IMR-90 (cell line): ENCODE results near the gene SLC39A6. TPM values are rescaled to one million over a fixed set of nuclear protein-coding genes. Genes with fewer than 3 reads are reported as not detected.

Experiments
- ATAC-seq: fragments of 200-7000 bp; cut with Tn5 transposase; 2 replicates; pipeline ENCODE4 v1.9.1; 2020; ENCODE audit warnings: low read depth, mild to moderate bottlenecking, moderate library complexity
- BruUV-seq: library from RNA; stranded (reverse); fragments of 400-500 nt; replicated peaks from 2 replicates; lab custom pipeline; 2021; lab: Mats Ljungman, UMichigan
- CTCF ChIA-PET: fragments of 300-600 bp; formaldehyde crosslinking; extraction: SDS; loops from one replicate; lab custom pipeline; 2021; ENCODE audit warnings: antibody characterized with exemption; lab: Yijun Ruan, JAX
- POLR2A ChIA-PET: fragments of 300-600 bp; sonication (Branson Sonifier 250); formaldehyde crosslinking; loops from one replicate; lab custom pipeline; 2022; ENCODE audit warnings: antibody characterized with exemption; ENCODE audit not compliant: unreplicated experiment; lab: Charles Lee
- DNase-seq: peaks from one replicate; pipeline ENCODE4 v3.0.0; 2013
- H2AFZ ChIP-seq: replicated peaks from 2 replicates; pipeline ENCODE3; 2013; ENCODE audit warnings: low read length, mild to moderate bottlenecking; ENCODE audit not compliant: poor library complexity
- H2AK5ac ChIP-seq: 2 replicates; pipeline ENCODE4 v1.6.1; 2013; ENCODE audit warnings: low read depth, low read length, inconsistent platforms
- H2AK9ac ChIP-seq: replicated peaks from 2 replicates; pipeline ENCODE3; 2013; ENCODE audit warnings: mild to moderate bottlenecking, low read depth, low read length, moderate library complexity; ENCODE audit not compliant: poor library complexity
- H2BK120ac ChIP-seq: 2 replicates; pipeline ENCODE4 v1.6.1; 2013; ENCODE audit warnings: low read depth, low read length, inconsistent platforms
- H2BK15ac ChIP-seq: 3 replicates; pipeline ENCODE4 v1.6.1; 2013; ENCODE audit warnings: low read depth, low read length, inconsistent platforms
- H2BK20ac ChIP-seq: 2 replicates; pipeline ENCODE4 v1.6.1; 2013; ENCODE audit warnings: low read depth, mild to moderate bottlenecking, inconsistent platforms, low read length, moderate library complexity
- H2BK5ac ChIP-seq: 2 replicates; pipeline ENCODE4 v1.6.1; 2013; ENCODE audit warnings: mild to moderate bottlenecking, low read depth, low read length, inconsistent platforms; ENCODE audit not compliant: poor library complexity, severe bottlenecking
- H3K14ac ChIP-seq: replicated peaks from 2 replicates; pipeline ENCODE4 v1.6.1; 2013; ENCODE audit warnings: low read depth, low read length, inconsistent platforms
- H3K18ac ChIP-seq: 2 replicates; pipeline ENCODE4 v1.6.1; 2013; ENCODE audit warnings: low read depth, low read length, control low read depth
- H3K23ac ChIP-seq: 2 replicates; pipeline ENCODE4 v1.6.1; 2013; ENCODE audit warnings: low read depth, low read length, inconsistent platforms
- H3K27ac ChIP-seq: 2 replicates; pipeline ENCODE4 v1.5.1; 2013; ENCODE audit warnings: mild to moderate bottlenecking, control low read depth, low read length; ENCODE audit not compliant: insufficient read depth
- H3K27me3 ChIP-seq: 2 replicates; pipeline ENCODE4 v1.6.1; 2013; ENCODE audit warnings: low read length; ENCODE audit not compliant: control insufficient read depth, insufficient read depth
- H3K36me3 ChIP-seq: 2 replicates; pipeline ENCODE4 v1.6.1; 2013; ENCODE audit warnings: low read length, mixed read lengths; ENCODE audit not compliant: control insufficient read depth, insufficient read depth
- H3K4ac ChIP-seq: 2 replicates; pipeline ENCODE4 v1.6.1; 2013; ENCODE audit warnings: low read depth, low read length, inconsistent platforms
- H3K4me1 ChIP-seq: 2 replicates; pipeline ENCODE4 v1.6.1; 2013; ENCODE audit warnings: low read length, mixed read lengths; ENCODE audit not compliant: control insufficient read depth, insufficient read depth
- H3K4me2 ChIP-seq: 2 replicates; pipeline ENCODE4 v1.6.1; 2013; ENCODE audit warnings: low read depth, mild to moderate bottlenecking, control low read depth, low read length, moderate library complexity
- H3K4me3 ChIP-seq: 2 replicates; pipeline ENCODE4 v1.5.1; 2013; ENCODE audit warnings: low read depth, mild to moderate bottlenecking, control low read depth, low read length, moderate library complexity; ENCODE audit not compliant: insufficient read depth
- H3K56ac ChIP-seq: 2 replicates; pipeline ENCODE4 v1.6.1; 2013; ENCODE audit warnings: low read length, inconsistent platforms; ENCODE audit not compliant: insufficient read depth; ENCODE audit errors: extremely low read depth
- H3K79me1 ChIP-seq, 2 experiments: 2 replicates each; pipeline ENCODE4 v1.6.1; 2013; ENCODE audit warnings: low read length in 2 of 2, inconsistent platforms in 1 of 2, low read depth in 1 of 2
- H3K9ac ChIP-seq: 2 replicates; pipeline ENCODE4 v1.6.1; 2013; ENCODE audit warnings: low read depth, low read length, control low read depth
- H3K9me1 ChIP-seq: 2 replicates; pipeline ENCODE4 v1.6.1; 2013; ENCODE audit warnings: low read length, inconsistent platforms; ENCODE audit not compliant: insufficient read depth
- H3K9me3 ChIP-seq: 2 replicates; pipeline ENCODE4 v1.6.1; 2013; ENCODE audit warnings: low read length; ENCODE audit not compliant: control insufficient read depth, insufficient read depth
- H4K20me1 ChIP-seq: 2 replicates; pipeline ENCODE4 v1.6.1; 2013; ENCODE audit warnings: low read length, inconsistent platforms; ENCODE audit not compliant: insufficient read depth
- H4K5ac ChIP-seq: 2 replicates; pipeline ENCODE4 v1.6.1; 2013; ENCODE audit warnings: mild to moderate bottlenecking, low read depth, low read length, control low read depth
- H4K8ac ChIP-seq, 2 experiments: 2 replicates each; pipeline ENCODE4 v1.6.1; 2013; ENCODE audit warnings: low read depth in 2 of 2, low read length in 2 of 2, control low read depth in 1 of 2, inconsistent platforms in 1 of 2
- H4K91ac ChIP-seq: 2 replicates; pipeline ENCODE4 v1.6.1; 2013; ENCODE audit warnings: low read depth, low read length, inconsistent platforms; ENCODE audit not compliant: insufficient read depth
- CHD1 ChIP-seq: IDR thresholded peaks from 2 replicates; pipeline ENCODE4 v1.6.1; 2012; ENCODE audit warnings: low read depth, low read length, improper control_type of control experiment
- MAZ ChIP-seq: IDR thresholded peaks from 2 replicates; pipeline ENCODE4 v1.6.1; 2012; ENCODE audit warnings: low read depth, mild to moderate bottlenecking, low read length, improper control_type of control experiment, moderate library complexity, borderline replicate concordance
- RAD21 ChIP-seq: IDR thresholded peaks from 2 replicates; pipeline ENCODE4 v1.6.1; 2012; ENCODE audit warnings: low read length, improper control_type of control experiment
- RFX5 ChIP-seq: IDR thresholded peaks from 2 replicates; pipeline ENCODE4 v1.8.0; 2012; ENCODE audit warnings: low read depth, mild to moderate bottlenecking, low read length, moderate library complexity
- WGBS, 2 experiments: methylation state at CpG; one replicate each; pipeline versions ENCODE4 v1.1.5 to v1.1.7; 2013; ENCODE audit warnings: missing lambda C conversion rate in 2 of 2; ENCODE audit not compliant: insufficient read length in 1 of 2; ENCODE audit errors: extremely low coverage in 2 of 2; 5-methylcytosine and 5-hydroxymethylcytosine counted together
- dilution Hi-C: fragments of 300-500 bp; cut with HindIII; formaldehyde crosslinking; loops from one replicate; pipeline ENCODE4 v1.14.3; 2018; ENCODE audit warnings: low sequenced_read_pairs; ENCODE audit not compliant: unreplicated experiment
- in situ Hi-C: fragments of 300-500 bp; cut with MboI; formaldehyde crosslinking; loops from 3 replicates; pipeline ENCODE4 v1.14.3; 2019; ENCODE audit warnings: low sequenced_read_pairs, inconsistent platforms, mixed read lengths
- intact Hi-C: fragments of 100-400 bp; cut with micrococcal nuclease; formaldehyde crosslinking; loops from 2 replicates; pipeline ENCODE4 v1.10.0; 2022
- polyA plus RNA-seq, 3 experiments: library from polyadenylated mRNA; depleted of rRNA; stranded (reverse); fragments of >200 nt; gene quantifications; 2 replicates each; pipeline ENCODE4 v1.2.3, GENCODE V29; 2012; ENCODE audit warnings: low replicate concordance in 1 of 3
- total RNA-seq: library from RNA; depleted of rRNA; stranded (reverse); fragments of >200 nt; gene quantifications from 2 replicates; pipeline ENCODE4 v1.2.3, GENCODE V29; 2012
- TF ChIP-seq, protein P1 (sequence below): conservative IDR thresholded peaks from 2 replicates; pipeline ENCODE4 v1.5.1; 2012; ENCODE audit warnings: mild to moderate bottlenecking, low read depth, low read length, improper control_type of control experiment

The SLC39A6 gene
- total and polyA plus RNA-seq, 2 of the 4 experiments (the other 2 are of a cell fraction) = 48.7 to 91.9 TPM

DNA sequence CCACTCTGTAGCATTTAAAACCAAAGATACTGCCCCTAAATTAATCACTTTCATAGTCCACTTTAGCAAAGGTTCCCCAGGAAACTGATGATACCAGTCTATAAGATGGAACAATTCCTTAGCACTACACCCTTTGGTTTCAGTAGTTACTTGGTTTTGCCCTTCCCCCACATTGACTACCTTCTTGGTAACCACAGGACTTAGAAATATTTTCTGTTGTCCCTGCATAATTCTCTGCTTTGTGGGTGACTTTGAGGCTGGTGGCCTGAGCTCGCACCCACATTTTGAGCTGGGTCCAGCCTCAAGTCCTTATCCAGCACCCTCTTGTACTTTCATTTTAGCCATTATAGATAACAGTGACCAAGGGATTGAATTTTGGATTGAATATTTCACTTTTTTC lies 23.6 kb upstream of the SLC39A6 start (continued):
- TF ChIP-seq, protein P1, sequence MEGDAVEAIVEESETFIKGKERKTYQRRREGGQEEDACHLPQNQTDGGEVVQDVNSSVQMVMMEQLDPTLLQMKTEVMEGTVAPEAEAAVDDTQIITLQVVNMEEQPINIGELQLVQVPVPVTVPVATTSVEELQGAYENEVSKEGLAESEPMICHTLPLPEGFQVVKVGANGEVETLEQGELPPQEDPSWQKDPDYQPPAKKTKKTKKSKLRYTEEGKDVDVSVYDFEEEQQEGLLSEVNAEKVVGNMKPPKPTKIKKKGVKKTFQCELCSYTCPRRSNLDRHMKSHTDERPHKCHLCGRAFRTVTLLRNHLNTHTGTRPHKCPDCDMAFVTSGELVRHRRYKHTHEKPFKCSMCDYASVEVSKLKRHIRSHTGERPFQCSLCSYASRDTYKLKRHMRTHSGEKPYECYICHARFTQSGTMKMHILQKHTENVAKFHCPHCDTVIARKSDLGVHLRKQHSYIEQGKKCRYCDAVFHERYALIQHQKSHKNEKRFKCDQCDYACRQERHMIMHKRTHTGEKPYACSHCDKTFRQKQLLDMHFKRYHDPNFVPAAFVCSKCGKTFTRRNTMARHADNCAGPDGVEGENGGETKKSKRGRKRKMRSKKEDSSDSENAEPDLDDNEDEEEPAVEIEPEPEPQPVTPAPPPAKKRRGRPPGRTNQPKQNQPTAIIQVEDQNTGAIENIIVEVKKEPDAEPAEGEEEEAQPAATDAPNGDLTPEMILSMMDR = no peak
- TF ChIP-seq RAD21 (no peak), MAZ (no peak)

DNA sequence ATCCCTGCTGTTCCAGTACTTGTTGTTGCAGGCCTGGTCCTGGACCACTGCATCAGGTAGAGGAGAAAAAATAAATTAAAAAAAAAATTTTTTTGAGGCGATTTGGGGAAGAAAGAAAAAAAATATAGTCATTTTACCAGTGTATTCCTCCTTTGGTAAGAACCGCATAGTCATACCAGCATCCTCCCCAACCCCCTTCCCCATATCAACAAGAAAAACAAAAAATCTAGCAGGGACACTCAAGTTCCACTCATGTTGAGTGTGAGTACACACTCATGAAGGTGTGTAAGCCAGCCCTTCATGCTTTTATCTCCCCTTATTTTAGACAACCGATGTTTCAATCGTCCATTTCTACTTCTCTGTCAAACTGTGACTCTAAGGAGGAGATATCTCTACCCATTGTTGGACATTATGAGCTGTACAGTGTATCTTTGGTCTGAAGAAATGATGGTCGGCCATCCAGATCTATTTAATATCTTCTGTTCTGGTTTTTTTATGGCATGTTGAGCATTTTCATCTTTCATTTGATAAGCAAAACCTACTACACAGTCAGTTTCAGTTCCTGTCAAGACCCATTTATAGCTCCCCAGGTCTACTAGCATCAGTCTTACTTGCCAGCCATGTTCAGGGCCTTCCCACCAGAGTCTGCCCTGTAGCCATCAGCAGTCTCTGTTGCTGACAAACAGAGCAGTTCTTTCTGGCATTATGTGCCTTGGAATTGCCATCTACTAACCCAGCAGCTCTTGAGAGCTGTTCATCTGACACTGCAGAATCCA lies 20.6 kb upstream of the SLC39A6 start:
- no peak overlapping the region for H3K9ac ChIP-seq
- no CpG with 5 or more reads among the region's 5 CpGs for WGBS, 2 experiments
- no peak overlapping the region for H2AFZ ChIP-seq
- dilution Hi-C loops = no loop called here
- no peak overlapping the region for H3K18ac ChIP-seq
- no TSS peak for BruUV-seq
- no peak overlapping the region for H2AK5ac ChIP-seq
- H2BK15ac ChIP-seq = no peak overlapping the region
- in situ Hi-C loops = no loop called here
- H3K4me3 ChIP-seq = no peak overlapping the region
- TF ChIP-seq RFX5 (no peak), CHD1 (no peak)
- no peak overlapping the region for H4K91ac ChIP-seq
- no peak overlapping the region for H3K4ac ChIP-seq
- H2BK5ac ChIP-seq = no peak overlapping the region
- POLR2A ChIA-PET = no interaction called here
- H4K5ac ChIP-seq = no peak overlapping the region; the same call in 1 of the 2 replicates
- no peak for ATAC-seq
- H2AK9ac ChIP-seq = no peak overlapping the region
- no peaks in the 10 kb centered on the region for H4K20me1 ChIP-seq
- peaks cover 52% of the 10 kb centered on the region for H3K36me3 ChIP-seq
- no peak overlapping the region for H3K4me2 ChIP-seq
- no peak overlapping the region for H3K14ac ChIP-seq
- H4K8ac ChIP-seq = no peak overlapping the region
- H3K27me3 ChIP-seq = no peaks in the 10 kb centered on the region
- peaks cover 11% of the 10 kb centered on the region for H3K4me1 ChIP-seq
- H3K9me1 ChIP-seq = peaks cover 8% of the 10 kb centered on the region
- no peak overlapping the region for H3K56ac ChIP-seq
- no peak for DNase-seq
- no peaks in the 10 kb centered on the region for H3K9me3 ChIP-seq
- no peak overlapping the region for H3K23ac ChIP-seq
- CTCF ChIA-PET = no interaction called here
- H3K27ac ChIP-seq = no peak overlapping the region
- no peak overlapping the region for H2BK120ac ChIP-seq
- H3K79me1 ChIP-seq = peaks cover 6 to 20% of the 10 kb centered on the region in 2 experiments; a peak in 3 of 4 replicates
- intact Hi-C loops = no loop called here
- no peak overlapping the region for H2BK20ac ChIP-seq
